Ishikawa (cell line): Measurements from ENCODE around the gene AFF2.

Experiments
- CEBPB ChIP-seq: IDR thresholded peaks from 2 replicates; pipeline ENCODE4 v1.6.1; 2012
- CREB1 ChIP-seq: IDR thresholded peaks from 2 replicates; pipeline ENCODE4 v1.6.1; 2012; ENCODE audit warnings: low read depth
- EGR1 ChIP-seq: IDR thresholded peaks from 2 replicates; pipeline ENCODE4 v1.6.1; 2012
- EP300 ChIP-seq: IDR thresholded peaks from 2 replicates; pipeline ENCODE4 v1.6.1; 2012; ENCODE audit warnings: borderline replicate concordance
- FOXM1 ChIP-seq: IDR thresholded peaks from 2 replicates; pipeline ENCODE4 v1.6.1; 2012; ENCODE audit warnings: low read depth, borderline replicate concordance
- NFIC ChIP-seq: IDR thresholded peaks from 2 replicates; pipeline ENCODE4 v1.6.1; 2012
- RAD21 ChIP-seq: IDR thresholded peaks from 2 replicates; pipeline ENCODE4 v1.6.1; 2012; ENCODE audit warnings: low read depth
- TAF1 ChIP-seq: IDR thresholded peaks from 2 replicates; pipeline ENCODE4 v1.6.1; 2012; ENCODE audit warnings: low read depth, mild to moderate bottlenecking
- TCF12 ChIP-seq: IDR thresholded peaks from 2 replicates; pipeline ENCODE4 v1.6.1; 2012; ENCODE audit warnings: low read depth
- TEAD4 ChIP-seq: IDR thresholded peaks from 2 replicates; pipeline ENCODE4 v1.6.1; 2012
- YY1 ChIP-seq: IDR thresholded peaks from 2 replicates; pipeline ENCODE4 v1.6.1; 2012; ENCODE audit warnings: low read depth
- ZBTB7A ChIP-seq: IDR thresholded peaks from 2 replicates; pipeline ENCODE4 v1.6.1; 2012; ENCODE audit warnings: low read depth
- TF ChIP-seq, protein P1 (sequence below): IDR thresholded peaks from 2 replicates; pipeline ENCODE4 v1.6.1; 2012
- TF ChIP-seq, protein P2 (sequence below): IDR thresholded peaks from 2 replicates; pipeline ENCODE4 v1.6.1; 2012
- TF ChIP-seq, protein P3 (sequence below): IDR thresholded peaks from 2 replicates; pipeline ENCODE4 v1.6.1; 2012; ENCODE audit warnings: low read depth, mild to moderate bottlenecking

AFF2 gene

DNA sequence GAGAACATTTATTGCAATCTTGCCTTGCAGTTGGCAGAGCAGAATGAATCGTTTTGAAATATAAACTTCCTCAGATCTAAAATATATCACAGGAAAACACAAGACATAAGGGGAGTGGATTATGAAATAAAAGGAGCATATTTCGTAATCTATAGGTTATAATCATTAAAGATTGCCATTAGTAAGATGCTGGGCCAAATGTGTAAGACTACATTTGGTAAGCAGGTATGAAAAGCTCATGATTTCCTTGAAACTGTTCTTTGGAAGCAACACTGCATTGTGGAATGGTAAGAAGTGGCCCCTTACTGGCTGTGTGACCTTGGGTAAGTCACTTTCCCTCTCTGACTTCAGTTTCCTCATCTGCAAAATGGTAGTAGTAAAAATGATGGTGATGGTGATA lies 68.3 kb downstream of the AFF2 start:
- TF ChIP-seq NFIC (no peak), TCF12 (no peak), CEBPB (no peak), RAD21 (no peak), TEAD4 (no peak), YY1 (no peak), ZBTB7A (no peak), CREB1 (no peak)
- TF ChIP-seq, protein P1, sequence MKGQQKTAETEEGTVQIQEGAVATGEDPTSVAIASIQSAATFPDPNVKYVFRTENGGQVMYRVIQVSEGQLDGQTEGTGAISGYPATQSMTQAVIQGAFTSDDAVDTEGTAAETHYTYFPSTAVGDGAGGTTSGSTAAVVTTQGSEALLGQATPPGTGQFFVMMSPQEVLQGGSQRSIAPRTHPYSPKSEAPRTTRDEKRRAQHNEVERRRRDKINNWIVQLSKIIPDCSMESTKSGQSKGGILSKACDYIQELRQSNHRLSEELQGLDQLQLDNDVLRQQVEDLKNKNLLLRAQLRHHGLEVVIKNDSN, result no peak
- TF ChIP-seq, protein P2, sequence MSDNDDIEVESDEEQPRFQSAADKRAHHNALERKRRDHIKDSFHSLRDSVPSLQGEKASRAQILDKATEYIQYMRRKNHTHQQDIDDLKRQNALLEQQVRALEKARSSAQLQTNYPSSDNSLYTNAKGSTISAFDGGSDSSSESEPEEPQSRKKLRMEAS, result no peak

DNA sequence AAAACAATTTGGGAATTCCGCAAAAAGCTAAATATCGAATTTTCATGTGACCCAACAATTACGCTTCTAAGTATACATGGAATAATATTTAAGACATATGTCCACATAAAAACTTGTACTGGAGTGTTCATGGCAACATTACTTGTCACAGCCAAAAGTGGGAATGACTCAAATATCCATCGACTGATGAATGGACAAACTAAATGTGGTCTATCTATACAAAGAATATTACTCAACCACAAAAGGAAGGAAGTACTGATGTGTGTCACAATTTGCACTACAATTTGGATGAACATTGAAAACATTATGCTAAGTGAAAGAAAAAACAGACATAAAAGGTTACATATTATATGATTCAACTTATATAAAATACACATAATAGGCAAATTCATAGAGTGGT lies 71.9 kb downstream of the AFF2 start:
- TF ChIP-seq, protein P2, result no peak
- no peak for TF ChIP-seq RAD21
- no peak for TF ChIP-seq TEAD4
- TF ChIP-seq CREB1, result no peak
- no peak for TF ChIP-seq NFIC
- no peak for TF ChIP-seq EGR1

DNA sequence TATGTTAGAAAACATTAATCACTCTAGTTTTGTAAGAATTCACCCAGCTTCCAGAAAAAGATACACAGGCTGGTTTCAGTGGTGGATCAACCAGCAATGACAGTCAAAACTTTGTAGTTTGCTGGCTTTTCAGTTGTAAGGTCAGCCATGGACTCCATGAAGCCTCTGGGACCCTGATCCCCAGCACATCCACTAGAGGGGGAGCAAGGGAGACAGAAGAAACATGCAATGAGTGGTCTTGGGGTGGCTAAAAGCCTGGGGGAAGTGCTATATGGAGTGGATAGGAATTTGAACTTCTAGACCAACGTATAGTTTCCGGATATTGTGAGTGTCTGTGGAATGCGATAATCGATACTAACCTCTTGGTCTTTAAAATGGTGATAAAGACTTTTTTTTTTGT lies 72.7 kb downstream of the AFF2 start:
- no peak for TF ChIP-seq FOXM1
- TF ChIP-seq TAF1, result no peak

DNA sequence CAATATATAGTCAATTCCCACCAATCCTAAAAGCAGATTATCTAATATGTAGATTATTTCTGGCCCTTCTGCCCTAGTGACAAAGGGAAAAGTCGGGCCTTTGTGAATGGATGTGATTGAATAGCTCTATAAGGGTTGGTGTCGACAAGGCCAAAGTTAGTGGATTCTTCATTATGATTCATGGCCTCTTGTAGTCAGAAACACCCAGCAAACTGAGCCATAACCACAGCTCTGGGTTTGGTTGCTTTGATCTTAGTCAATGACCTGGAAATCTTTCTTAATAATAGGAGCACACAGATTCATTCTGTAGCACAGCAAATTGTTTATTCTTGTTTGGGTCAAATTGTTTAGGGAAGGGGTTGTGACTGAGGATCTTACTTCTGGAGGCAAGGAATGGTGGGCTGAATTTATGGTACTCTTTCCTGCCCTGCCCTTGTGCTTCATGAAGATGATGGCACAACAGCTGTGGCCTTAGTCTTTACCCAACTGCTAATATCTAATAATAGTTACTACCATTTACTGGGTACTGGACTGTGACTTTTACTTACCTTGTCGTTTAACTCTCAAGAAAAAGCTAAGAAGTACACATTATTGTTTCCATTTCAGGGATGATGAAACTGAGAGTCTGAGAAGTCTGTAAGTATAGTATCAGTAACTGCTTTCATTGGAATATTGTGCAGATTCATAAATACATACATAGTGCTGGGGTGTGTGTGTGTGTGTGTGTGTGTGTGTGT lies 74.0 kb downstream of the AFF2 start:
- TF ChIP-seq FOXM1 (no peak), TEAD4 (no peak), EGR1 (no peak), NFIC (no peak), CEBPB (no peak), TAF1 (no peak), YY1 (no peak), EP300 (no peak), TCF12 (no peak), ZBTB7A (no peak), RAD21 (no peak), CREB1 (no peak)
- TF ChIP-seq, protein P3, sequence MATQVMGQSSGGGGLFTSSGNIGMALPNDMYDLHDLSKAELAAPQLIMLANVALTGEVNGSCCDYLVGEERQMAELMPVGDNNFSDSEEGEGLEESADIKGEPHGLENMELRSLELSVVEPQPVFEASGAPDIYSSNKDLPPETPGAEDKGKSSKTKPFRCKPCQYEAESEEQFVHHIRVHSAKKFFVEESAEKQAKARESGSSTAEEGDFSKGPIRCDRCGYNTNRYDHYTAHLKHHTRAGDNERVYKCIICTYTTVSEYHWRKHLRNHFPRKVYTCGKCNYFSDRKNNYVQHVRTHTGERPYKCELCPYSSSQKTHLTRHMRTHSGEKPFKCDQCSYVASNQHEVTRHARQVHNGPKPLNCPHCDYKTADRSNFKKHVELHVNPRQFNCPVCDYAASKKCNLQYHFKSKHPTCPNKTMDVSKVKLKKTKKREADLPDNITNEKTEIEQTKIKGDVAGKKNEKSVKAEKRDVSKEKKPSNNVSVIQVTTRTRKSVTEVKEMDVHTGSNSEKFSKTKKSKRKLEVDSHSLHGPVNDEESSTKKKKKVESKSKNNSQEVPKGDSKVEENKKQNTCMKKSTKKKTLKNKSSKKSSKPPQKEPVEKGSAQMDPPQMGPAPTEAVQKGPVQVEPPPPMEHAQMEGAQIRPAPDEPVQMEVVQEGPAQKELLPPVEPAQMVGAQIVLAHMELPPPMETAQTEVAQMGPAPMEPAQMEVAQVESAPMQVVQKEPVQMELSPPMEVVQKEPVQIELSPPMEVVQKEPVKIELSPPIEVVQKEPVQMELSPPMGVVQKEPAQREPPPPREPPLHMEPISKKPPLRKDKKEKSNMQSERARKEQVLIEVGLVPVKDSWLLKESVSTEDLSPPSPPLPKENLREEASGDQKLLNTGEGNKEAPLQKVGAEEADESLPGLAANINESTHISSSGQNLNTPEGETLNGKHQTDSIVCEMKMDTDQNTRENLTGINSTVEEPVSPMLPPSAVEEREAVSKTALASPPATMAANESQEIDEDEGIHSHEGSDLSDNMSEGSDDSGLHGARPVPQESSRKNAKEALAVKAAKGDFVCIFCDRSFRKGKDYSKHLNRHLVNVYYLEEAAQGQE, result no peak
- TF ChIP-seq, protein P1, result no peak
- TF ChIP-seq, protein P2, result no peak

DNA sequence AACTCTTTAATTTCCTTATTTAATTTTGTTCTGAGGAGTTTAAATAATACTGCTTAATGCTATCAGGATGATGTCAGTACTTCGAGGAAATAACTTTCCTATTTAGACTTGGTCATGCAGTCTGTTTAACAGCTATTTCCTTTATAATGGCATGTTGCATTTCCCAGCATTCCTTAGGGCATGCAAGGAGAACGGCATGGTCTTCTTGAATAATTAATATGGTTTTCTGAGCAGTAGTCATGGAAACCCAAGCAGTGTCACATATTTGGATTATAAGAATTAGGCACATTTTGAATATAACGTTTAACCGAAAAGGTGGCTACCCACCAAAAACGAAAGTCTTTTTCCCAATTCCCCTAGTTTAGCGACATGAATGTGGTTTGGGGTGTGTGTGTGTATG lies 76.0 kb downstream of the AFF2 start:
- no peak for TF ChIP-seq EGR1
- no peak for TF ChIP-seq TEAD4
- no peak for TF ChIP-seq CREB1
- TF ChIP-seq EP300, result no peak
- TF ChIP-seq, protein P1, result no peak
- TF ChIP-seq NFIC, result no peak
- no peak for TF ChIP-seq ZBTB7A
- no peak for TF ChIP-seq FOXM1
- TF ChIP-seq, protein P2, result no peak
- no peak for TF ChIP-seq RAD21
- TF ChIP-seq TAF1, result no peak

DNA sequence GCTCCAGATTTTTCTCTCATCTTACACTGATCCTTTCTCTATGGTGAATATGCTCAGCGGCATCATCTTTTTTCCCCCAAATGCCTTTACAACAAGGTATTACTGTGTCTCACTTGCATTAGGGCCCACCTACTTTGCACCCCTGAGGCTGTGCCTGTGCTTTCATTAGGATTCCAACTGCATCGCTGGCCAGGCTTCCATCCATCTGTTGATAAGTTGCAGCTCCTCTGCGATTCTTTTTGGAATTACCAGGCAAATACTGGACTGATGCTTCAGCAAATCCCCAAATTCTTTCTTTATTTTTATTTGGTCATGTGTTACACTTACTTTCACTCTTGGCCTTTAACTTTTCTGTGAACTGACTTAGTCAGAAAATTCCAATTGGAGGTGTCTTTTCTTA lies 77.3 kb downstream of the AFF2 start:
- TF ChIP-seq FOXM1 (no peak), EP300 (no peak), NFIC (no peak), CEBPB (no peak), TAF1 (no peak), TCF12 (no peak), EGR1 (no peak), RAD21 (no peak), CREB1 (no peak), ZBTB7A (no peak), TEAD4 (no peak), YY1 (no peak)
- TF ChIP-seq, protein P2, result no peak
- TF ChIP-seq, protein P3, result no peak
- TF ChIP-seq, protein P1, result no peak
